ENCODE data around the gene ARPC1A. TPM values are rescaled to one million over a fixed set of nuclear protein-coding genes. Genes with fewer than 3 reads are reported as not detected.
"Not testable (repeated sequence)": the region's sequence is repeated elsewhere in the genome, so short reads cannot be mapped to it uniquely, and the experiment has no call there.

The ARPC1A gene
- total and polyA plus RNA-seq, 2 donors (not counting 1 experiment from before 2014, with no cell fraction given): 184 to 226 TPM

DNA sequence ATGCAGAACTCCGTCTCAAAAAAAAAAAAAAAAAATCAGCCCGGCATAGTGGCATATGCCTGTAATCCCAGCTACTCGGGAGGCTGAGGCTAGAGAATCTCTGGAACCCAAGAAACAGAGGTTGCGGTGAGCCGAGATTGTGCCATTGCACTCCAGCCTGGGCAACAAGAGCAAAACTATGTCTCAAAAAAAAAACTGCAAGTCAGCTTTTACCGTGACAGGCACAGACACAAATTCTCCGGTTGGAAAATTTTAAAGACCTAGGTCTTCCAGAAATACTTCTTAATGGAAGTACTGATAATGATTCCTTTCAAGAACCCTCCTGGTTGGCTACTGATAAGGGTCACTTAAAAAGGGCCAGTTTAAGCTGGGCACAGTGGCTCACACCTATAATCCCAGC is 29.4 kb downstream of the ARPC1A start:
- TF ChIP-seq EZH2 (IDR thresholded peaks at IDR 0.05; ENCODE audit: low read length, missing control alignments): no peak
- TF ChIP-seq, protein P1, sequence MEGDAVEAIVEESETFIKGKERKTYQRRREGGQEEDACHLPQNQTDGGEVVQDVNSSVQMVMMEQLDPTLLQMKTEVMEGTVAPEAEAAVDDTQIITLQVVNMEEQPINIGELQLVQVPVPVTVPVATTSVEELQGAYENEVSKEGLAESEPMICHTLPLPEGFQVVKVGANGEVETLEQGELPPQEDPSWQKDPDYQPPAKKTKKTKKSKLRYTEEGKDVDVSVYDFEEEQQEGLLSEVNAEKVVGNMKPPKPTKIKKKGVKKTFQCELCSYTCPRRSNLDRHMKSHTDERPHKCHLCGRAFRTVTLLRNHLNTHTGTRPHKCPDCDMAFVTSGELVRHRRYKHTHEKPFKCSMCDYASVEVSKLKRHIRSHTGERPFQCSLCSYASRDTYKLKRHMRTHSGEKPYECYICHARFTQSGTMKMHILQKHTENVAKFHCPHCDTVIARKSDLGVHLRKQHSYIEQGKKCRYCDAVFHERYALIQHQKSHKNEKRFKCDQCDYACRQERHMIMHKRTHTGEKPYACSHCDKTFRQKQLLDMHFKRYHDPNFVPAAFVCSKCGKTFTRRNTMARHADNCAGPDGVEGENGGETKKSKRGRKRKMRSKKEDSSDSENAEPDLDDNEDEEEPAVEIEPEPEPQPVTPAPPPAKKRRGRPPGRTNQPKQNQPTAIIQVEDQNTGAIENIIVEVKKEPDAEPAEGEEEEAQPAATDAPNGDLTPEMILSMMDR (conservative IDR thresholded peaks at IDR 0.05 in 1 of 2, IDR thresholded peaks at IDR 0.05 in 1 of 2; ENCODE audit: low read depth in 1 of 2, low read length in 2 of 2): no peak

DNA sequence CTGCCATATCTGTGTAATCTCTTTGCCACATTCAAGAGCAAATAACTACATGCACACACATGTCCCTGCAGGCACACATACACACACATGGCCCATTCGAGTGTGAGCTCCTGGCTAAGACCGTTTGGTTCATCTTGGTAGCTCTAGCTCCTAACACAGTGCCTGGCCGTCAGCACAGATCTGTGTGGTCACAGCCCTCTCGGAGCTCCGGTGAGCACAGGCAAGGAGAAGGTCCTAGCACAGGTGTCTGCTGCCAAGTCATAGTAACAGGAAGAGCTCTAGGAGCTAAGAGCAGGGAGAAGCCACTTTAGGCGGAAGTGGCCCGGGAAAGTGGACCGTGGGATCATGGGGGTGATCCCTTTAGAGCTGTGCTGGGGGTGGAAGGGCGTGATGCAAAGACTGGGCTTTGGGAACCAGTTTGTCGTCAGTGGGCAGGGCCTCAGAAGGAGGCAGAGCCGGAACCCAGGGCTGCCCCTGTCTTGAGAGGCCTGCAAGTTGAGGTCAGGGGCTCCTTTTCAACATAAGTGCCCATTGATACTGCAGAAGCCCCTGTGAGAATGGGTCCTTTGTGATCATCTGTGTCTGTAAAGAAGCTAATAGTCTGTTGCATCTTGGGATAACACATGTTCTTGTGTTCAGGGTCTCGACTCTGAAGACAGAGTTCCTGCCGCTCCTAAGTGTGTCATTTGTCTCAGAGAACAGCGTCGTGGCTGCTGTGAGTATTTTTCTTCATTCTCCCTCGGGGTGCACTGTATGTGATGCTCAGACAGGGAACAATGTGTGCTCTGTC is 32.2 kb downstream of the ARPC1A start:
- peaks cover 13% of the 10 kb centered on the region for H3K36me3 ChIP-seq (ENCODE audit: control insufficient read depth, insufficient read depth, low read length)
- no peaks in the 10 kb centered on the region for H4K20me1 ChIP-seq (ENCODE audit: control insufficient read depth, extremely low read depth, insufficient read depth, low read length)
- no peak for DNase-seq (ENCODE audit: low read depth in 2 of 2)
- H3K27me3 ChIP-seq (ENCODE audit: control insufficient read depth, insufficient read depth, low read length): no peaks in the 10 kb centered on the region
- no peaks in the 10 kb centered on the region for H3K4me1 ChIP-seq (ENCODE audit: control insufficient read depth, extremely low read depth, insufficient read depth, low read length)
- H2AFZ ChIP-seq (ENCODE audit: low read length): no peak overlapping the region
- no peak overlapping the region for H3K27ac ChIP-seq (ENCODE audit: insufficient read depth, low read length)
- H3K4me2 ChIP-seq (ENCODE audit: extremely low read depth, insufficient read depth, low read length): no peak overlapping the region
- H3K79me2 ChIP-seq (ENCODE audit: control insufficient read depth, insufficient read depth, low read length): no peaks in the 10 kb centered on the region
- H3K9me3 ChIP-seq (ENCODE audit: control insufficient read depth, insufficient read depth, low read depth, low read length): no peaks in the 10 kb centered on the region
- no peak for TF ChIP-seq EZH2 (IDR thresholded peaks at IDR 0.05; ENCODE audit: low read length, missing control alignments)
- TF ChIP-seq, protein P1 (conservative IDR thresholded peaks at IDR 0.05 in 1 of 2, IDR thresholded peaks at IDR 0.05 in 1 of 2; ENCODE audit: low read depth in 1 of 2, low read length in 2 of 2): no peak
- no peak overlapping the region for H3K4me3 ChIP-seq (replicated peaks in 1 of 4; ENCODE audit: control extremely low read depth in 1 of 4, insufficient read depth in 1 of 4, low read depth in 3 of 4, low read length in 4 of 4)
- no peak overlapping the region for H3K9ac ChIP-seq (ENCODE audit: insufficient read depth, low read length)

More for the DNA sequence above, 29.4 kb downstream of the ARPC1A start:
- H4K20me1 ChIP-seq (ENCODE audit: control insufficient read depth, extremely low read depth, insufficient read depth, low read length): no peaks in the 10 kb centered on the region
- no peaks in the 10 kb centered on the region for H3K4me1 ChIP-seq (ENCODE audit: control insufficient read depth, extremely low read depth, insufficient read depth, low read length)
- no peak overlapping the region for H2AFZ ChIP-seq (ENCODE audit: low read length)
- no peaks in the 10 kb centered on the region for H3K27me3 ChIP-seq (ENCODE audit: control insufficient read depth, insufficient read depth, low read length)
- DNase-seq (ENCODE audit: low read depth in 2 of 2): no peak
- peaks cover 16% of the 10 kb centered on the region for H3K36me3 ChIP-seq (ENCODE audit: control insufficient read depth, insufficient read depth, low read length)
- H3K79me2 ChIP-seq (ENCODE audit: control insufficient read depth, insufficient read depth, low read length): no peaks in the 10 kb centered on the region
- no peak overlapping the region for H3K4me3 ChIP-seq (replicated peaks in 1 of 4; ENCODE audit: control extremely low read depth in 1 of 4, insufficient read depth in 1 of 4, low read depth in 3 of 4, low read length in 4 of 4)
- H3K4me2 ChIP-seq (ENCODE audit: extremely low read depth, insufficient read depth, low read length): no peak overlapping the region
- H3K9ac ChIP-seq (ENCODE audit: insufficient read depth, low read length): no peak overlapping the region
- H3K9me3 ChIP-seq (ENCODE audit: control insufficient read depth, insufficient read depth, low read depth, low read length): no peaks in the 10 kb centered on the region
- H3K27ac ChIP-seq (ENCODE audit: insufficient read depth, low read length): no peak overlapping the region

- H3K27me3 ChIP-seq (ENCODE audit: control insufficient read depth, insufficient read depth, low read length); H3K4me2 ChIP-seq (ENCODE audit: extremely low read depth, insufficient read depth, low read length); DNase-seq (ENCODE audit: low read depth in 2 of 2); H3K4me3 ChIP-seq (replicated peaks in 1 of 4; ENCODE audit: control extremely low read depth in 1 of 4, insufficient read depth in 1 of 4, low read depth in 3 of 4, low read length in 4 of 4); H2AFZ ChIP-seq (ENCODE audit: low read length); H3K4me1 ChIP-seq (ENCODE audit: control insufficient read depth, extremely low read depth, insufficient read depth, low read length); H4K20me1 ChIP-seq (ENCODE audit: control insufficient read depth, extremely low read depth, insufficient read depth, low read length); H3K9me3 ChIP-seq (ENCODE audit: control insufficient read depth, insufficient read depth, low read depth, low read length); H3K79me2 ChIP-seq (ENCODE audit: control insufficient read depth, insufficient read depth, low read length); H3K9ac ChIP-seq (ENCODE audit: insufficient read depth, low read length); H3K27ac ChIP-seq (ENCODE audit: insufficient read depth, low read length): not testable (repeated sequence)
- peaks cover 13% of the 10 kb centered on the region for H3K36me3 ChIP-seq (ENCODE audit: control insufficient read depth, insufficient read depth, low read length)
Observed at GRCh38 chr7:99358521-99358920, 32.8 kb downstream of the ARPC1A start.

Measured in fibroblast of lung (primary cell).